Daoy (cell line): ENCODE measurements around the gene COIL. TPM values are rescaled to one million over a fixed set of nuclear protein-coding genes. Genes with fewer than 3 reads are reported as not detected.

Experiments
- DNase-seq: peaks from one replicate; pipeline ENCODE4 v3.0.0-alpha.2; 2015; ENCODE audit warnings: low read depth
- total RNA-seq: library from RNA; depleted of rRNA; stranded (reverse); fragments of >200 nt; shearing (Covaris generic); gene quantifications from 2 replicates; pipeline ENCODE4 v1.2.3, GENCODE V29; 2014; rRNA removed

Gene COIL
- total RNA-seq, 1 experiment from 2014 or later = 16.5 TPM

- no peak for DNase-seq
Measured at GRCh38 chr17:56909742-56910508, 50.9 kb downstream of the COIL start.

GRCh38 chr17:56908001-56908542 lies 52.8 kb downstream of the COIL start:
- DNase-seq = no peak

- no peak for DNase-seq
Measured at GRCh38 chr17:56903560-56903959, 57.3 kb downstream of the COIL start.

- DNase-seq = peak; percentile 57
Measured at GRCh38 chr17:56902348-56902747, 58.5 kb downstream of the COIL start.

GRCh38 chr17:56899403-56899802 lies 61.4 kb downstream of the COIL start:
- no peak for DNase-seq

GRCh38 chr17:56898874-56899273 lies 62.0 kb downstream of the COIL start:
- no peak for DNase-seq

GRCh38 chr17:56897646-56898424 lies 63.0 kb downstream of the COIL start:
- DNase-seq = no peak

- no peak for DNase-seq
Measured at GRCh38 chr17:56896968-56897359, 63.9 kb downstream of the COIL start.

GRCh38 chr17:56896217-56896967 lies 64.5 kb downstream of the COIL start:
- no peak for DNase-seq

- no peak for DNase-seq
Measured at GRCh38 chr17:56894859-56895455, 65.9 kb downstream of the COIL start.

GRCh38 chr17:56893503-56893902 lies 67.3 kb downstream of the COIL start:
- DNase-seq = no peak

- DNase-seq = no peak
Measured at GRCh38 chr17:56892333-56892732, 68.5 kb downstream of the COIL start.

- no peak for DNase-seq
Measured at GRCh38 chr17:56891751-56892150, 69.1 kb downstream of the COIL start.

GRCh38 chr17:56890906-56891674 lies 69.8 kb downstream of the COIL start:
- DNase-seq = no peak

GRCh38 chr17:56890390-56890789 lies 70.5 kb downstream of the COIL start:
- DNase-seq = no peak

Other genes with a start within 250 kb of the COIL start
- 0.17 TPM in 1 of 2 replicates, not detected in the other for gene C17orf67, start 127.1 kb downstream of the COIL start, total RNA-seq
- gene DGKE, start 126.9 kb downstream of the COIL start, total RNA-seq = 0.17 and 0.24 TPM in 2 replicates
- 4.5 and 10.1 TPM in 2 replicates for gene TRIM25, start 47.0 kb downstream of the COIL start, total RNA-seq
- gene SCPEP1, start 17.1 kb upstream of the COIL start, total RNA-seq = 27.5 and 28.3 TPM in 2 replicates
- gene AKAP1, start 124.2 kb upstream of the COIL start, total RNA-seq = 27.2 and 30.1 TPM in 2 replicates